Gastroesophageal sphincter (tissue), 3 donors: Measurements from ENCODE around the gene TPM4.

ENCODE experiments used
- EP300 ChIP-seq: sonication (generic); formaldehyde crosslinking; IDR thresholded peaks from one replicate; pipeline ENCODE4 v1.6.1; 2017; ENCODE audit warnings: antibody characterized with exemption, mild to moderate bottlenecking
- TF ChIP-seq, protein P1 (sequence below), 4 experiments: fragments of 200-600 bp in 2 of 4; fragments of 450-650 bp in 2 of 4; sonication (generic) in 1 of 4; IDR thresholded peaks; one replicate each; pipeline ENCODE4 v1.5.1; 2017 to 2019; ENCODE audit warnings: antibody characterized with exemption in 4 of 4, mild to moderate bottlenecking in 2 of 4, moderate library complexity in 2 of 4

DNA sequence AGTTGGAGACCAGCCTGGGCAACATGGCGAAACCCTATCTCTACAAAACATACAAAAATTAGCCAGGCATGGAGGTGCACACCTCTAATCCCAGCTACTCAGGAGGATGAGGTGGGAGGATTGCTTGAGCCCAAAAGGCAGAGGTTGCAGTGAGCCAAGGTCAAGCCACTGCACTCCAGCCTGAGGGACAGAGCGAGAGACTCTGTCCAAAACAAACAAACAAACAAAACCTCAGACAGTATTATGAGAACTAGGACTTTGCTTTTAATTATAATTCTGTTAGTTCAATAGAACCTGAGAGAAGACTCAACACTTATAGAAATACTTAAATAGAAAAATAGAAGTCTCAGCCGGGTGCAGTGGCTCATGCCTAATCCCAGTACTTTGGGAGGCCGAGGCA is 31.1 kb upstream of the TPM4 start:
- TF ChIP-seq EP300 = no peak
- TF ChIP-seq, protein P1, sequence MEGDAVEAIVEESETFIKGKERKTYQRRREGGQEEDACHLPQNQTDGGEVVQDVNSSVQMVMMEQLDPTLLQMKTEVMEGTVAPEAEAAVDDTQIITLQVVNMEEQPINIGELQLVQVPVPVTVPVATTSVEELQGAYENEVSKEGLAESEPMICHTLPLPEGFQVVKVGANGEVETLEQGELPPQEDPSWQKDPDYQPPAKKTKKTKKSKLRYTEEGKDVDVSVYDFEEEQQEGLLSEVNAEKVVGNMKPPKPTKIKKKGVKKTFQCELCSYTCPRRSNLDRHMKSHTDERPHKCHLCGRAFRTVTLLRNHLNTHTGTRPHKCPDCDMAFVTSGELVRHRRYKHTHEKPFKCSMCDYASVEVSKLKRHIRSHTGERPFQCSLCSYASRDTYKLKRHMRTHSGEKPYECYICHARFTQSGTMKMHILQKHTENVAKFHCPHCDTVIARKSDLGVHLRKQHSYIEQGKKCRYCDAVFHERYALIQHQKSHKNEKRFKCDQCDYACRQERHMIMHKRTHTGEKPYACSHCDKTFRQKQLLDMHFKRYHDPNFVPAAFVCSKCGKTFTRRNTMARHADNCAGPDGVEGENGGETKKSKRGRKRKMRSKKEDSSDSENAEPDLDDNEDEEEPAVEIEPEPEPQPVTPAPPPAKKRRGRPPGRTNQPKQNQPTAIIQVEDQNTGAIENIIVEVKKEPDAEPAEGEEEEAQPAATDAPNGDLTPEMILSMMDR (IDR thresholded peaks at IDR 0.05) = no peak
